Right hindlimb (tissue), 1 donor: ENCODE data around the gene POLR2J.
"Not testable (repeated sequence)": the region's sequence is repeated elsewhere in the genome, so short reads cannot be mapped to it uniquely, and the experiment has no call there.

ENCODE experiments used
- DNase-seq: peaks from one replicate; pipeline ENCODE4 v3.0.0-alpha.2; 2018

POLR2J gene

DNA sequence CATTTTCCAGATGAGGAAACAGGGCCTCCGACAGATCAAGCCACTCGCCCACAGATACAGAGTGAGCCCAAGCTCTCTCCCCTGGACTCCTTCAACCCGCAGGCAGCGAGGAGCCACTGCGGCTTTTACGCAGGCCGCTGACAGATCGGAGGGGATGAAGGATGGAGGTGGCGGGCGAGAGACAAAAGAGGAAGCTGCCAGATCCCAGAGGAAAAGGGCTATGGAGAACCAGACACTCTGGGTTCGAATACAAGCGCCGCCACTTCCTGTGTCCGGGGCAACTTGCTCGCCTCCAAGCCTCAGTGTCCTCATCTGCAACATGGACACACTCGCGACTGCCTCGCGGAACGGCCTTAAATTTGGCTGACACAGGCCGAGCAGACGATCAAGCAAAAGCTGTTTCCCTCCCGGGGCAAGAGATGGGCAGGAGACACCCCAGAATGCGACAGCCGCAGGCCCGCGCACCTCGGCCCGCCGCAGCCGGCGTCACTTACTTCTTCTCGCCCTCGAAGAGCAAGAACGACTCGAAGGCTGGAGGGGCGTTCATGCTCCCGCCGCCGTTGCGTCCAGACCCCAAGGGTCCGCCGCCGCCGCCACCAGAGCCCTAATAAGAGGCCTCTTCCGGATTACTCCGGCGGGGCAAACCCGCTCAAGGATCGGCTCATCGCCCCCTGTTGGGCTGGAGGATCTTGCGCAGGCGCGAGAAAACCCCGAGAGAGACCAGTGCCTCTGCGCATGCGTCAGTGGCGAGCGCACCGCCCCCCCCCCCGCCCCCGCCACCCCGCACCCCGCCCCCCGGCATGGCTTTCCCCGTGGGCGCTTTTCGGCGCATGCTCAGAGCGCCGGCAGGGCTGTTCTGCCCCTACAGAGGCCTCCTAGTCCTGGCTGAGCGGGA, at the start of gene POLR2J:
TSS of gene POLR2J (minus strand) at position 609 of the 895 bp plus-strand sequence. CDS start at position 547, 62 bp downstream.
- DNase-seq, result peak; percentile 88

DNA sequence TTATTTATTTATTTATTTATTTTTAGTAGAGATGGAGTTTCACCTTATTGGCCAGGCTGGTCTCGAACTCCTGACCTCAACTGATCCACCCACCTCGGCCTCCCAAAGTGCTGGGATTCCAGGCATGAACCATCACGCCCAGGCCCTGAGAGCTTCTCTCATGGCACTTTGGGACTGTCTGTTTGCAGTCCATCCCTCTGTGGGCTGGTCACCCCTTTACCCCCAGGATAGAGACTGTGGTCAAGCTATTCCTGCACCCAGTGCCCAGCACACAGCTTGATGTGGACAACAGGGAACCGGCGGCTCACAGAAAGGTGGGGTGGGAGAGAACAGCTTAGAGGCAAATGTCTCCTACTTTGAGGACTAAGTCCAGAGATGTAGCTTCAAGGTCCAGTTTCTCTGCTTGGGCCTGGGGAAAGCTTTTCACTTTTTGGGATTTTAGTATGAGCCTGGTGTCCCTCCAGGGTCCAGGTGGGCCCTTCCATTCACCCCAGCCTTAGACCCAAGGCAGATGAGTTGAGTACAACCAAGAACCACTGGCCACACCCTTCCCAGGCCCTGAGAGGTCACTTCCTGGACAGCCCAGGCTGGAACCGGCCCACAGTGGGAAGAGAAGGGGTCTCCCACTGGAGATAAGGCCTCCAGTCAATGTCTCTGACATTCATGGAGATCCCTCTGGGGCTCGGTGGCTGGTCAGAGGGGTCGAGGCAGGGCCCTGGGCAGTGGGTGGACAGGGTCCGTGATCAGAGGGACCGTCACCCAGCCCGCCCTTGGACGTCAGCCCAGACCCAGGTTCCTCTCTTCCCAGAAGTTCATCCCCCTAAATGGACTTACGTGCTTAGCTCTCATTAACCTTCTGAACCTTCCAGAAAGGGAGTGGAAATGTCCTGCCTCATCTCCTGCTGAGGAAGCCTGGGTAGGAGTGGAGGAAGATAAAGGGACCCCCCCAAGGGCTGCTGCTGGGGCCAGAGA, 49.4 kb upstream of the POLR2J start:
- DNase-seq, result not testable (repeated sequence)

DNA sequence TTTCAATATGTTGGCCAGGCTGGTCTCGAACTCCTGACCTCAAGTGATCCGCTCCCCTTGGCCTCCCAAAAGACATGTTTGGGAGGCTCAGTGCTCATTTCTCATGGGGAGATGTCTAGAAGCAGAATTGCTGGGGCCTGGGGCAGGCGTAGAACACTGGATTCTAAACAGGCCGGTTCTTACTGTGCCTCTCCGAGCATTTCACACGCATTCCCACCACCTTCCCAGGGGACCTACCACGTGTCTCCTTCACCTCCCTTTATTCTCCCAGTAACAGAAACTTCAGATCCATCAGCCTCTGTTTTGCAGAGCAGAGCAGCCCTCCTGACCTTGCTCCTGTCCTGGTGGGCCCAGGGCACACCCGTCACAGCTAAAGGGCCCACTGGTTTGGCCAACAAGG, 48.5 kb upstream of the POLR2J start:
- DNase-seq, result not testable (repeated sequence)

DNA sequence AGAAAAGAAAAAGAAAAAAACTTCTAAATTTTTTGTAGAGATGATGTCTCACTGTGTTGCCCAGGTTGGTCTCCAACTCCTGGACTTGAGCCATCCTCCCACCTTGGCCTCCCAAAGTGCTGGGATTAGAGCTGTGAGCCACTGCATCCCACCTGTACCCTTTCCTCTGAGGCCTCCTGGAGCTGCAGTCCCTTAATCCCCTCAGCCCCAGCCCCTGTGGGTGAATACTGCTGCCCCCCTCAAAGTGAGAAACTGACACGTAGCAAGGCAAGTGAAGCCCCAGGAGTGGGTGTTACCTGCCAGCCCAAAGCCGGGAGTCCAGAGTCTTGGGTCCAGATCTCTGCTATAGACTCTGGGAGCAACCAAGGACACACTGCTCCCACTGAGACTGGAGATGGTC, 46.1 kb upstream of the POLR2J start:
- DNase-seq, result not testable (repeated sequence)

DNA sequence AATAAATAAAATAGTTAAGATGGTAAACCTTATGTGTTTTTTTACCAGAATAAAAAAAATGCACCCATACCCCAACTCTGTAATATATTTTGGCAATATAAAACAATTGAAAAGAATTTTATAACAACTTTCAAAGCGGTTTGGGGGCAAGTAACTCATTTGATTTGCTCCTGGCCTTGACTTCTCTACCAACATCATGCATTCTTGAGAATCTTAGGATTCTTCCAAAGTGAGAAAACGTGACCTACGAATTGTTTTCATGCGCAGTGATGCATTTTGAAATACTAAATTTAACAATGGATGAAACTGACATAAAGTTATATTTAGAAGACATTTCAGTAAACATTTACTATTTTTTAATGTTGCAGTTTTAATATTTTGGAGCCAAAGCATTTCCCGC, 42.1 kb upstream of the POLR2J start:
- DNase-seq, result not testable (repeated sequence)

DNA sequence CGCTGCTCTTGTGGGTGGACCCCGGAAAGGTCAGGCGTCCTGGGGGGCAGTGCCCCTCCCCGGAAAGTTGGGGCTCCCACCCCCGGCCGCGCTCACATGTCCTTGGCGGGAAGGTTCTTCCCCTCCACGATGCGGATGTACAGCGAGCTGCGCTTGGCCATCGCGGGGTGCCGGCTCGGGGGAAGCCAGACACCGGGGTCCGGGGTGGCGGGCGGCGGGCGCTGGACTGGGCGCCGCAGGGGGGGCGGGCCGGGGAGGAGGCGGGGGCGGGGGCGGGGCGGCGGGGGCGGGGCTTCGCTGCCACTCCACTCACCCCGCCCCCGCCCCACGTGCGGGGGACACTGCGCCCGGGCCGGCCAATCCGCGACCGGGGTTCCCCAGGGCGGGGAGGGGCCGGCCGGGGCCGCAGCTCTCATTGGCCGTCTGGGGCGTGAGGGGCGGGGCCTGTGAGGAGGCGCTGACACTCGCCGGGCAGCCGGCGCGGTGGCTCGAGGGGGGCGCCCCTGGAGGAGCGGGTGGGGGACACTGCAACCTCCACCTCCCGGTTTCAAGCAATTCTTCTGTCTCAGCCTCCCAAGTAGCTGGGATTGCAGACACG, 38.9 kb upstream of the POLR2J start, which contains the start of gene RASA4B:
TSS of gene RASA4B (minus strand) at position 228 of the 598 bp plus-strand sequence. CDS start at position 161, 67 bp downstream.
- peak; percentile 13 for DNase-seq

DNA sequence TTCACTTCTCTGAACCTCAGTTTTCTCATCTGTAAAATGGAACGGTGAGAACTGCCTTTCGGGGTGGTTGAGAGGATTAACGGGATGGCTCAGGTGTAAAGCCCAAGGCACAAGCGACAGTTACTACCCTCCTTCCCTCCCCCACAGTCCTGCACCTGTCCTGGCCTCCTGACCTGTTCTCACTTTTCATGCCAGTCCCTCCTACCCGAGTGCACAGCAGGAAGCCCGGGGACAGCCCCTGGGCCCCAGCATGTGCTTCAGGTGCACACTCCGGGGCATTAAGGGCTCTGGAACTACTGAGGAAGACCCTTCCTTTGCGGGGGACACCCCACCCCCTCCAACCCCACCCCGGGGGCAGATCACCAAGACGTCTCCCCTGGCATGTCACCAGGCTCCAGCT, 38.2 kb upstream of the POLR2J start:
- DNase-seq, result not testable (repeated sequence)

DNA sequence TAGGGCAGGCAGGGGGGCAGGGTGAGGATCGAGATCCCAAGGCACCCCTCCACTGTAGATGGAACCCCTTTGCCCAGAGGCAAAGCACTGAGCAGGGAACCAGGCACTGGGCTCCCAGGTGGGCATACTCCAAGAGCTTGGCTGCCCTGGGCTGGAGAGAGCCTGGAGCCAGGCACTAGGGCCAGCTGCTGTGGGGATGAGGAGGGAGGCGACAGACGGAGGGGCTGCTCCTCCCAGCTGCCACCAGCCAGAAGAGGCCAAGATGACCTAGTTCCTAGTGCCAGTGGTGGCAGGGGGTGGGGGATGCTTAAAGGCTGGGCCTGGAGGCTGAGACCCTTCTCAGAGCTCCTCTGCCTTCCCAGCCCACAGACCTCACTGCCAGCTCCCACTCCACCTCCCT, 37.2 kb upstream of the POLR2J start:
- not testable (repeated sequence) for DNase-seq

DNA sequence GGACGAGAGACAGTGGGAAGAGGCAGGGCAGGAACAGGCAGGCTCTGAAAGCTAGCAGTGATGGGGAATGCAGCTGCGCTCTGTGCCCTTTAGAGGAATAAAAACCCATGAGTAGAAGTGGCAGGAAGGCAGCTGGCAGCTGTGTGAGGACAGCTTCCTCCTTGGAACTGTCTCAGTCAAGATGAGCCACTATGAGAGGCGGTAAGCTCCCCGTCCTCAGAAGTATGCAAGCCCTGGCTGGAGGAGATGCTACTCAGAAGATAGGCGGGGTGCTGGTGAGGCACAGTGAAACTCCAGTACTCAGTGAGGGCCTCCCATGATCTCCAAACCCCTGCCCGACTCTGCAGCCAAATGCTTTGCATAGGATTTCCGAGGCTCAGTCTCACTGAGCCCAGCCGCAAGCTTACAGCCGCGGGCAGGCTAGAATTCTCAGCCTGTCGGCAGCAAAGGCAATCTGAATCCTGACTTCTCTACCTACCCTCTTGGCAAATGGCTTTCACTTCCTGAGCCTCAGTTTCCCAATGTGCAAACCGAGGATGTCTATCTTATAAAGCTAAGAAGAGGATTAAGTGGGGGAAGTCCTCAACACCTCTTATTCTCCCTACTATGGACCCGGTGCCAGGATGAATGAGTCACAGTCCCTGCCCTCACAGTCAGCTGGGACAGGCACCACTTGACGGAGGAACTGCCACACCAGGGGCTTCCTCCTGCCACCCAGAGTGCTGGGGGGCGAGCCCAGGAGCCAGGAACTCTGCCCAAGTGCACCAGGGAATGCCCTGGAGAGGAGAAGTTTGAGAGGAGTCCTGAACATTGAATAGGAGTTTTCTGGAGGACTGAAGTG, 36.4 kb upstream of the POLR2J start:
- DNase-seq, result not testable (repeated sequence)

DNA sequence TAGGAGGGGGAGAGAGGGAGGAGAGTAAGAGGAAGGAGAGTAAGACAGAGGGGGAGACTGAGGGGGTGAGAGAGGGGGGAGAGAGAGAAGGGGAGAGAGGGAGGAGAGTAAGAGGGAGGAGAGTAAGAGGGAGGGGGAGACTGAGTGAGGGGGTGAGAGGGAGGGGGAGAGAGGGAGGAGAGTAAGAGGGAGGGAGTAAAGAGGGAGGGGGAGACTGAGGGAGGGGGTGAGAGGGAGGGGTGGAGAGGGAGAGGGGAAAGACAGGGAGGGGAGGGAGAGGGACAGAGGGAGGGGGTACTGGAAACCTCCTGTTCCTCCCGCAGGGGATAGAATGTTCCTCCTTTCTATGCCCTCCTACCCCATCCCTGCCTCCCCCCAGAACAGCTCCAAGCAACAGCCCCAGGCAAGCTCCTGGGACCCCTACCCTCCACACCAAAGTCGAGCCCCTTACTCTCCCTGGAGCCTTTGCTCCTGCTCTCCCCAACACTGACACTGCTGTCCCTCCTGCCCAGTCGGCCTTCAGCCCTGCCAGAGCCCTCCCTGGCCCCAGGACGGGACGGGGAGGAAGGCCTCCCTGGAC, 34.0 kb upstream of the POLR2J start:
- peak; percentile 92 for DNase-seq

DNA sequence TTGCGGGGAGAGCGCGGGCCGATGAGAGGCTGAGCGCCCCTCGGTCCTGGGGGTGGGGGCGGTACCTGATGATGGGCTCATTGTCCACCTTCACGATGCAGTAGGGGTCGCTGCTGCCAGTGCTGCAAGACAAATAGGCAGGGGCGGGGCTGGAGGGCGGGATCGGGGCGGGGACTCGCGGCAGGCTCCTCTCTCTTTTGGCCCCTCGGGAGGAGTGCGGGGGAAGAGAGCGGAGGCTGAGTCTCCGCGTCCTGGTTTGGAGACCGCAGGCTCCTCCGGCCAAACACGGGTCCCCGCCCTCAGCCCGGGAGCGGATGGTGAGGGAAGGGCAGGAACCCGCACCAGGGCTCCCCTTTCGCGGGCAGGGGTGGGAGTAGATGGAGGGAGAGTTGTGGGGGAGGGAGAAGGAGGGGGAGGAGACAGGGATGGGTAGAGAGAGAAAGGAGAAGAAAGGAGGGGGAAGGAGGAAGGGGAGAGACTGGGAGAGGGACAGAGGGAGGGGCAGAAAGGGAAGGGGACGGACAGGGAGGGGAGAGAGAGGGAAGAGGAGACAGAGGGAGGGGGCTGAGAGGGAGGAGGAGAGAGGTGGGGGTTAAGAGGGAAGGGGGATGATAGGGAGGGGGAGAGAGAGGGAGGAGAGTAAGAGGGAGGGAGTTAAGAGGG, 33.3 kb upstream of the POLR2J start:
- DNase-seq, result not testable (repeated sequence)

DNA sequence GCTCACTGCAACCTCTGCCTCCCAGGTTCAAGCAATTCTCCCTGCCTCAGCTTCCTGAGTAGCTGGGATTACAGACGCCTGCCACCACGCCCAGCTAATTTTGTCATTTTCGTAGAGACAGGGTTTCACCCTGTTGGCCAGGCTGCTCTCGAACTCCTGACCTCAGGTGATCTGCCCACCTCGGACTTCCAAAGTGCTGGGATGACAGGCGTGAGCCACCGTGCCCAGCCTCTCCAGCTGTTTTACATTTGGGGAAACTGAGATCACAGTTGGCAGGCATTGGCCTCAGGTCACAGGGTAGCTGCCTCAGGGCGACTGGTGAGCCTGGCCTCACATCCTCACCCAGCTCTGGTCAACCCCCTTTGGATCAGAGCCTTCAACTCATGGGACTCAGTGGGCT, 31.9 kb upstream of the POLR2J start:
- not testable (repeated sequence) for DNase-seq

DNA sequence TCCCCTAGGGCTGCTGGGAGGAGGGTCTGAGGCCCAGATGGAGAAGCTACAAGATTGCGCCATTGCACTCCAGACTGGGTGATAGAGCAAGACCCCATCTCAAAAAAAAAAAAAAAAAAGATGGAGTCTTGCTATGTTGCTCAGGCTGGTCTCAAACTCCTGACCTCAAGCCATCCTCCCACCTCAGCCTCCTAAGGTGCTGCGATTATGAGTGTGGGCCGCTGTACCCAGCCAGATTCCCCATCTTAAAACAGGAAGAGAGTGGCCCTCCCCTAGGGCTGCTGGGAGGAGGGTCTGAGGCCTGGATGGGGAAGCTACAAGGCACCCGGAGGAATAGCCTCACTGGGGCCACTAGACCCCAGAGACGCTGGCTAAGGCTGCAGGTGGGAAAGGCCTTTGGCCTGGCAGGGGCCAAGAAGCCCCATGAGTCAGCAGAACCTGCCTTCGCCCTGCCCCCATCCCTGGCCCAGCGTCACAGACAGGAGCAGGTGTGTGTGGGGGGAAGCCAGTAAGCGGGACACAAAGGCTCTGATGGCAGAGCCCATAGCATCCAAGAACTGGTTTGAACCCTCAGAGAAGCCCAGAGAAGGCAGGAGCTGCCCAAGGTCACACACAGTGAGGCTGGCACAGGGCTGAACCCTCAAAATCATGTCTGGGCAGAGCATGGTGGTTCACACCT, 28.8 kb upstream of the POLR2J start:
- not testable (repeated sequence) for DNase-seq

DNA sequence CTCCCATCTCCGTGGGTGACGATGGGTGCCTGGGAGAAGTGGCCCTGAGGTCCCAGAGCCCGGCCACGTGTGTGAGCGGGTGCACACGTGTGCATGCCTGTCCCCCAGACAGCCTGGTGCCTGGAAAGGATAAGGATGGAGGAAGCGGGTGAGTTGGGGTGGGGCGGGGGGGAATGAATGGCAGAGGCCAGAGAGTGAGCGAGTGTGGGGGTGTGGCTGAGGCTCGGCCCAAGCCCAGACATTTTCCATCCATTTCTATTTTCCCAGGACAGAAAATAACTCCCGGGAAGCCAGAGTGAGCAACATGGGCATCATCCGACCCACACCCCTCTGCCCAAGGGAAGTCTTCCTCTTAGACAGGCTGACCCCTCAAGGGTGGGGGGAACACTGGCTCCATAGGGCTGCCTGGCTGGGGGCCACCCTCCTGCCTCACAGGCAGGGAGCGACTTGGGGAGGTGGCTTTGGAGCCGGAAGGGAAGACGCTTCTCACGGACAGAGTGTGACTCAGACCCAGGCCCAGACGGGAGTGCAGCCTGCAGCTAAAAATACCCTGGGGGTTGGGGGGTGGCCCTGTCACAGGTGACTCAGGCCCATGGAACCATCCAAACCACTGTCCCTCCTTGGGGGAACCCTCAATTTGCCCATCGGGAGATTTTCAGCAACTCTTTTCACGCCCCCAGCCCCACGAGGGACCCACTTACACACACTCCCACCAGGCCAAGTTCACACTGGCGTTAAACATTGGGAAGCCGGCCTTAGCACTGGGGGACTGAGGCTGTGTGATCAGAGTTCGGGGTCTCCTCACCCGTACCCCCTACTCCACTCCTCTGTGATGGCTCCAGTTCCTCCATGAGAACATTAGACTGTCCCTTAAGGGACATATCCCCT, 26.8 kb upstream of the POLR2J start:
- DNase-seq, result not testable (repeated sequence)

DNA sequence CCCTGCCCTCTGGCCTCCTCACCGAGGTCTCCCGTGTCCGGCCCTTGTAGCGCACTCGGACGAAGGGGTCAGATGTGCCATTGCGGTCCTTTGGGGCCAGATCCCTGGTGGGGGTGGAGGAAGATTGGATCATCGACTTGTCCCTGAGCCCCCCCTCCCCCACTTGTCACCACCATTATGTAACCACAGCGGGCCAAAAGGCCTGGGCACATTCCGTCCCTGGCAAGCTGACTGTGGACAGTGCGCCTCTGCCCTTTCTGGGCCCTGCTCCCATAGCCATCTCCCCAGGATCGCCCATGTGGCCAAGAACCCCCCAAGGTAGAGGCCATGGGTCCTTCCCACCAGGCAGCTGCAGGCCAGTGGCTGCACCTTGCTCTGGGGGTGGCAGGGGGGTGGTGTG, 24.4 kb upstream of the POLR2J start:
- DNase-seq, result not testable (repeated sequence)

DNA sequence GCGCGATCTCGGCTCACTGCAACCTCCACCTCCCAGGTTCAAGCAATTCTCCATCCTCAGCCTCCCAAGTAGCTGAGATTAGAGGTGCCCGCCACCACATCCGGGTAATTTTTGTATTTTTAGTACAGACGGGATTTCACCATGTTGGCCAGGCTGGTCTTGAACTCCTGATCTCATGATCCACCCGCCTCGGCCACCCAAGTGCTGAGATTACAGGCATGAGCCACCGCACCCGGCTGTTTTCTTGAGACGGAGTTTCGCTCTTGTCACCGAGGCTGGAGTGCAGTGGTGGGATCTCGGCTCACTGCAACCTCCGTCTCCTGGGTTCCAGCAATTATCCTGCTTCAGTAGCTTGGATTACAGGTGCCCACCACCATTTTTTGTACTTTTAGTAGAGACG, 19.6 kb upstream of the POLR2J start:
- DNase-seq, result not testable (repeated sequence)

DNA sequence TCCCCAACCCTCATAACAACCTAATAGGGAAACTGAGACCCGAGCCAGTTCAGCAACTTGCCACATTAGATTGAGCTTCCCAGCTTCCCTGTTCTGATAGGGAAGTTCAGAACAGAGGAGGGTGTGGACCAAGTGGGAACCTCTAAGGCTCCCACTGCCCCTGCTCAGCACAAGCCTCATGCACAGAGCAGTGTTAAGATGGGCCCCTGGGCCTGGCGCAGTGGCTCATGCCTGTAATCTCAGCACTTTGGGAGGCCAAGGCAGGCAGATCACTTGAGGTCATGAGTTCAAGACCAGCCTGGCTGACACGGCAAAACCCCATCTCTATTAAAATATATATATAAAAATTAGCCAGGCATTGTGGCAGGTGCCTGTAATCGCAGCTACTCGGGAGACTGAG, 18.6 kb upstream of the POLR2J start:
- not testable (repeated sequence) for DNase-seq

DNA sequence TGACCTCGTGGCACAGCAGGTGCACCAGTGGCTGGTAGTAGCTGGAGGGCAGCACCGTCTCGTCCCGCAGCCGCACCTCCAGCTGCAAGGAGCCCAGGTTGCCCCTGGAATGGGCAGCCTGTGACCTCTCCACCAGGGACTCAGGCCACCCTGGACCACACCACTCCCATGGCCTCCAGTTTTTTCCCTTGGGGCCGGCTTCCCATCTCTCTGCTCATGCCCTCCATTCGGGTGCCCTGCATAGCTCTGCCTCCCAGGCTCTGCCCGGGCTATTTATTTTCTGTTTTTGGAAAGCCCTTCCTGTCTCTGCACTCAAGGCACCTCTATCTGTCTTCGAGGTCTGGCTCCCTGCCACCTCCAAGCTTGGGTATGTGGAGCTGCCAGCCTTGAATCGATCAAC, 18.1 kb upstream of the POLR2J start:
- DNase-seq, result not testable (repeated sequence)
